Activated CD8-positive, alpha-beta T cell treated with anti-CD3 and anti-CD28 coated beads, Interleukin-2, amount 10 ng/mL, durations not matched to agents 7 days and 5 days (primary cell): ENCODE results near the gene PPM1L. TPM values are rescaled to one million over a fixed set of nuclear protein-coding genes. Genes with fewer than 3 reads are reported as not detected.

Experiments
- ATAC-seq: fragments of 150-1000 bp; cut with Tn5 transposase; one replicate; pipeline ENCODE4 v1.10.0; 2021; ENCODE audit warnings: moderate library complexity
- CTCF ChIA-PET: fragments of 350-600 bp; sonication (Branson Sonifier 250); formaldehyde crosslinking; loops from one replicate; lab custom pipeline; 2021; ENCODE audit warnings: antibody characterized with exemption; lab: Charles Lee
- POLR2A ChIA-PET: fragments of 350-600 bp; sonication (Branson Sonifier 250); formaldehyde crosslinking; loops from one replicate; lab custom pipeline; 2021; ENCODE audit warnings: antibody characterized with exemption; lab: Charles Lee
- DNase-seq: peaks from one replicate; pipeline ENCODE4 v3.0.0-alpha.2; 2020
- H3K27ac Mint-ChIP-seq: one replicate; pipeline ENCODE4 v1.8.0; 2021; ENCODE audit warnings: mild to moderate bottlenecking, mixed read lengths
- H3K27me3 Mint-ChIP-seq: one replicate; pipeline ENCODE4 v1.8.0; 2021; ENCODE audit warnings: low read depth, mixed read lengths
- H3K36me3 Mint-ChIP-seq: one replicate; pipeline ENCODE4 v1.8.0; 2021; ENCODE audit warnings: low read depth, mixed read lengths
- H3K4me1 Mint-ChIP-seq: one replicate; pipeline ENCODE4 v1.8.0; 2021; ENCODE audit warnings: low read depth, mixed read lengths
- H3K4me3 Mint-ChIP-seq: one replicate; pipeline ENCODE4 v1.8.0; 2021; ENCODE audit warnings: mild to moderate bottlenecking, mixed read lengths
- H3K9me3 Mint-ChIP-seq: one replicate; pipeline ENCODE4 v1.8.0; 2022; ENCODE audit warnings: mixed read lengths; ENCODE audit not compliant: insufficient read depth
- total RNA-seq, 2 experiments: library from RNA; stranded (reverse); gene quantifications; one replicate each; pipeline ENCODE4 v1.2.3, GENCODE V29; 2021

PPM1L gene
- total RNA-seq, 2 experiments from 2014 or later = 3.8 to 3.9 TPM

DNA sequence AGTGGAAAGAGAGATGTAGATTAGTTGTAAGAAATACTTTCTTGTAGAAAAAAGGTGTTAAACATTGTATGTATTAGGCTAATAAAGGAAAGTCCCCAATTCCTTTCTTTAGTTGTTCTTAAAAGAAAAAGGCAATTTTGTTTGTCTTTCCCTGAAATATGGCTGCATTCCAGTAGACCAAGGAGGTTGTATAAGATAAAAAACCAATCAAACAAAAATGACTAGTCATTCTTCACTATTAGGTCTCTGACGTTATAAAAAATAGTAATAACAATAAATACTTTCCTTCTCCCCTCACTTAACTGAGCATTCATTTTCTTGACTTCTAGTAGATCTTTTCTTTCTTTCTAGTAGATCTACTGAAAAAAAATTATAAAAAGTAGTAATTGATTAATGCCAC, 8.6 kb upstream of the PPM1L start:
- Mint-ChIP-seq H3K27me3 (peaks cover 32% of the 10 kb centered on the region), H3K36me3 (no peaks in the 10 kb centered on the region), H3K27ac (no peak overlapping the region), H3K9me3 (no peaks in the 10 kb centered on the region), H3K4me1 (no peaks in the 10 kb centered on the region), H3K4me3 (no peak overlapping the region)
- DNase-seq (no peak), ATAC-seq (no peak)
- ChIA-PET CTCF (no interaction called here), POLR2A (interaction anchor here (0.6 kb wide), 1 partner anchor 9 kb away, joined by 3 read pairs; no protein-coding TSS in a partner anchor)

DNA sequence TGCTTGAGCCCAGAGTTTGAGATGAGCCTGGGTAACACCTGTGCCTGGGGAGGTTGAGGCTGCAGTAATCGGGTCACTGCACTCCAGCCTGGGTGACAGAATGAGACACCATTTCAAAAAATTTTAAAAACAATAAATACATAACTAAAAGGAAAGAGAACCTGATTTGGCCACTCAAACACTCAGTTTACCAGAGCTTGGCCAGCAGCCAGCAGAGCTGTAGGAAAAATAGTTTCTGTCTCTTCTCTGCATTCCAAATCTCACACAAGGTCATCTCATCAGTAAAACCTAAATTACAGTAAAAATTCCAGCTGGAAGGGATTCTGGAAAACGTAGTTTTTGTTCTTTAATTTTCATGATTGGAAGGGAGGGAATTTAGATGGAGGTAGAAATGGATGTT, 7.8 kb upstream of the PPM1L start:
- Mint-ChIP-seq H3K27ac (no peak overlapping the region), H3K36me3 (no peaks in the 10 kb centered on the region), H3K9me3 (no peaks in the 10 kb centered on the region), H3K4me1 (no peaks in the 10 kb centered on the region), H3K27me3 (peaks cover 29% of the 10 kb centered on the region), H3K4me3 (no peak overlapping the region)
- POLR2A ChIA-PET = no interaction called here
- no peak for DNase-seq
- CTCF ChIA-PET = no interaction called here
- ATAC-seq = no peak

DNA sequence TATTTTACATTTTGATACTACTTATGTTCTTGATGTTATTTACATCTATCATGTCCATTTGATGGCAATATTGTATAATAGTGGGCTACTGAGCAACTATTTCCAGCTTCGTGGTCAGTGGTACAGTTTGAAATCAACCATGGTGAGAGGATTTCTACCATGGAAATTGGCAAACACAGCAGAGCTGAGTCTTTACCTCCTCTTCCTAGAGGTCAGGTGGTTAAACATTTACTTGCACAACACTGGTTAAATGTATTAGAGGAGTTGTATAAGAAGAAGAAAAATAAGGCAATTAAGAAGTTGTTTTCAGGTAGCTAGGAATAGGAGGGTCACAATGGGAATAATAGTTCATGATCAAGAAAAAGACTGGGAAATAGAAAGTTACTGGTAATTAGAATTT, 7.2 kb upstream of the PPM1L start:
- H3K4me3 Mint-ChIP-seq = no peak overlapping the region
- CTCF ChIA-PET = no interaction called here
- H3K9me3 Mint-ChIP-seq = no peaks in the 10 kb centered on the region

DNA sequence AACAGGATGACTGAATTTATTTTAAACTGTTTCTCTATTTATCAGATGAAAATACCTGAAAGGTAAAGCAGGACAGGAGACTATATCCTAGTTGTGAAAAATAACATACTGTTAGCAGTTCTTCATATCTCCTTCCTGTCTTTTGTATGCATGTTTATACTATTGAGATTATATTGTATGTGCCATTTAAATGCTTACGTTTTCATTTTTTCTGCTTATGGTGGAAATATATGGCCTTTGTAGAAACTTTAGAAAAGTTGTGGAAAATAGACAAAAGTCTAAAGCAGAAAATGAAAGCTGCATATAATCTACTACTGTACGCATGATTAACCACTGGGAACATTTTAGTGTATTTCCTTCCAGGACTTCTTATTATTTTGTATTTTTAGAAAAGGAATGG, 2.1 kb upstream of the PPM1L start:
- Mint-ChIP-seq H3K27me3 (peaks cover 26% of the 10 kb centered on the region), H3K4me3 (peak overlapping the region; percentile 96), H3K36me3 (no peaks in the 10 kb centered on the region), H3K4me1 (peaks cover 31% of the 10 kb centered on the region), H3K27ac (peak overlapping the region; percentile 83), H3K9me3 (no peaks in the 10 kb centered on the region)
- CTCF ChIA-PET = interaction anchor here (2.2 kb wide), 1 partner anchor 188 kb away, joined by 5 read pairs; no protein-coding TSS in a partner anchor
- no peak for DNase-seq
- POLR2A ChIA-PET = interaction anchor here (1.5 kb wide), 1 partner anchor 48 kb away, joined by 3 read pairs; no protein-coding TSS in a partner anchor
- no peak for ATAC-seq

More for the DNA sequence above, 7.2 kb upstream of the PPM1L start:
- DNase-seq (no peak), ATAC-seq (no peak)
- Mint-ChIP-seq H3K27ac (no peak overlapping the region), H3K27me3 (peaks cover 26% of the 10 kb centered on the region), H3K36me3 (no peaks in the 10 kb centered on the region), H3K4me1 (peaks cover 3% of the 10 kb centered on the region)
- POLR2A ChIA-PET = no interaction called here

DNA sequence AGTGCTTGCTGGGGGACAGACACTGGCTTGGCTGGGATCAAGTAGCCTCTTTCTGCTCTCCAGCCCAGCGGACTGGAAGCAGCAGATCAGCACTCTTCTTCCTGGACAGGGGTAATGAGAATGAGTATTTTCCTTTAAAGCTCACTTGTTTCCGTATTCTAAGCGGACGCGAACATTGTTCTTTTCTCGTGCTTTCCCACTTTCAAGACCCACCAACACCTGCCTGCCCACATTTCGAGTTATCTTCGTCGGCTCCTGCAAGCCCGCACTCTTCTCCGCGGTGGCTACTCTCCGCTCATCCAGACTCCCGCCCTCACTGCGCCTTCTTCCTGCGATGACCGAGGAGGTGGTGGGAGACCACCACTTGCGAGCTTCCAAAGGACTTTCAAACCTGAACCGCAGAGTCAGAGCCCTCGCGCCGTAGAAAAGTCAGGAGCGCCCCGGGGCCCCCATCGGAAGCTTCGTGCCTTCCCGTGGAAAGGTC, 1.6 kb upstream of the PPM1L start:
- ChIA-PET POLR2A (interaction anchor here (1.5 kb wide), 1 partner anchor 47 kb away, joined by 3 read pairs; no protein-coding TSS in a partner anchor), CTCF (interaction anchor here (0.9 to 2.2 kb wide), 2 partner anchors 187 to 466 kb away, joined by 4 to 5 read pairs; partner anchors contain the start of gene NMD3)
- Mint-ChIP-seq H3K27me3 (peaks cover 23% of the 10 kb centered on the region), H3K4me3 (peak overlapping the region; percentile 96), H3K9me3 (no peaks in the 10 kb centered on the region), H3K36me3 (no peaks in the 10 kb centered on the region), H3K4me1 (peaks cover 31% of the 10 kb centered on the region), H3K27ac (peak overlapping the region; percentile 83)
- DNase-seq (peak; percentile 32), ATAC-seq (no peak)

DNA sequence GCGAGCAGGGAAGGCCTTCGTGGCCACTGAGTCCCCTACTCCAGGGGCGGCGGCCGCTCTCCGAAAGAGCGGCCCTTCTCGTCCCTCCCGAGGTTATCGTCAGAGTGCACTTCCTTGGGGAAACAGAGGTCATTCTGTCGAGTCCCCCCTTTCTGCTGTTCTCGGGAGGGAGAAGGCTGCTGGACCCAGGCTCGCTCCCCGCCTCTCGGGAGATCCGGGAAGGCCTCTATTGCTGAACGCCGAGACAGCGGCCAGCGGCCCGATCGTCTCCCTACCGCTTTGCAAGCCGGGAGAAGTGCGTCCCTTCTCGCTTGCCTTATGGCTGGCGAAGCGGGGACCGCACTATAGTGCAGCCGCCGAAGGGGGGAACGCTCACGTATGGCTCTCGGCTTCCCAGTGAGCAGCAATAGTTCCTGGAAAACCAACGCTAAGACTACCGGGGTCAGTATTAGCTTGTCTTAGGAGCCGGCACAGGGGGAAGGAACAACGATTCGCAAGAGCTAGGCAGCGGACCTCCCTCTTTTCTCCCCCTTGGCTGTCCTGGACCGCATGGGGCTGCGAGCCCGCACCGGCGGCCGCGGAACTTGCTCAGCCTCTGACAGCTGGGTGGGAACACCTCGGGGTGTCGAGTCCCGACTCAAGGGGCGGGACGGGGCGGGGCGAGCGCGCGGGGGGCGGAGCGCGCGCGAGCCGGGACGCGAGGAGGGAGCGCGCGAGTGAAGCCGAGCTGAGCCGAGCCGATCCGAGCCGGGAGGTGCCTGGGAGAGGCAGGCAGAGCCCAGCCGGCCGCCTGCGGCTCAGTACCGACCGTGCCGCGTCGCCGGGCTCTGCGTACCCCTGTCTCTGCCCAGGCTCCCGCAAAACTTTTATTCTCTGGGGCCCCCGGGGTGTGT, 930 bp upstream of the PPM1L start:
- peak; percentile 94 for DNase-seq
- ATAC-seq = peak; percentile 89
- Mint-ChIP-seq H3K4me3 (peak overlapping the region; percentile 96), H3K36me3 (no peaks in the 10 kb centered on the region), H3K4me1 (peaks cover 31% of the 10 kb centered on the region), H3K9me3 (no peaks in the 10 kb centered on the region), H3K27ac (peak overlapping the region; percentile 95), H3K27me3 (peaks cover 23% of the 10 kb centered on the region)
- POLR2A ChIA-PET = interaction anchor here (0.8 to 1.5 kb wide), 2 partner anchors 14 to 47 kb away, joined by 3 read pairs; no protein-coding TSS in a partner anchor
- CTCF ChIA-PET = interaction anchor here (0.7 to 2.2 kb wide), 4 partner anchors 109 to 466 kb away, joined by 3 to 5 read pairs (median 4); partner anchors contain the start of gene NMD3

DNA sequence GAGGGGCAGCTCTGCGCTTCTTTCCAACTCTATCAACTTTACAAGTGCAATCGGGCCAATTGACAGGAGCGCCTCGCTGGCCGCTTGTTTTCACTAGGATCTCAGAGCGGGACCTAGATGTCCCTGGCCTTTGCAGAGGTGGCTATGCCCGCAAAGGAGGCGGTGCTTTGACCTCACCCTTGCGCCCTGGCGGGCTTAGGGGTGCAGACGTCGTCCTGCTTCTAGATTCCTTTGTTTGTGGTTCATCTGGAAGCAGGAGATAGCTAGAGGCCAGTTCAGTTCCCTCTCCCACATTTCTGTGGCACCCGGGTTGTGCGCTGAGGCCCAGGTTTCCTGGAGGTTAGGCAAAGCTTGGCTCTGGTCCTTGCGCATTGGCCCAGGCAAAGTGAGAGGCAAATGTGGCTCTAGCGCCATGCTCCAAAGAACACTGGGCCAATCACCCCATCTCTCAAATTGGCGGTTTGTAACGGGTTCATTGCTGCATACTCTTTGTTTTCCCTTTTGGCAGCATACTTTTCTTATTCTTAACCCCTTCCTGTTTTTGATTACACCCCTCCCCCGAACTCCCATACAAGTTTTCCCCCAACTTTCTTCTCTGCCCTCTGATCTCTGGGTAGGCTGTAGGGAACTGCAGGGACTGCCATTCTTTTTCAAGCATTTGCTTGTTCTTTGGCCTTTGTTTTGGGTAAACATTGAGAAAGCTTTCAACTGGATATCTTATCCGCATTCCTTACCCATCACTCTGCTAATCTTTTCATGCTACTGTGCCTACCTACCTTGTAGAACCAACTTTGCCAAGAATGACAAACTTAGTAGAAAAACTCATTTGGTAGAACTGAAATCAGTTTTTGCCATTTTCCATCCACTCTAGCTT, 1.4 kb downstream of the PPM1L start:
- H3K27me3 Mint-ChIP-seq = peaks cover 26% of the 10 kb centered on the region
- H3K9me3 Mint-ChIP-seq = no peaks in the 10 kb centered on the region
- no peaks in the 10 kb centered on the region for H3K36me3 Mint-ChIP-seq
- H3K4me3 Mint-ChIP-seq = peak overlapping the region; percentile 96
- ChIA-PET CTCF (interaction anchor here (0.8 to 1.7 kb wide), 2 partner anchors 184 kb away, joined by 4 to 7 read pairs; no protein-coding TSS in a partner anchor), POLR2A (no interaction called here)
- peaks cover 31% of the 10 kb centered on the region for H3K4me1 Mint-ChIP-seq
- DNase-seq (no peak), ATAC-seq (no peak)
- no peak overlapping the region for H3K27ac Mint-ChIP-seq

DNA sequence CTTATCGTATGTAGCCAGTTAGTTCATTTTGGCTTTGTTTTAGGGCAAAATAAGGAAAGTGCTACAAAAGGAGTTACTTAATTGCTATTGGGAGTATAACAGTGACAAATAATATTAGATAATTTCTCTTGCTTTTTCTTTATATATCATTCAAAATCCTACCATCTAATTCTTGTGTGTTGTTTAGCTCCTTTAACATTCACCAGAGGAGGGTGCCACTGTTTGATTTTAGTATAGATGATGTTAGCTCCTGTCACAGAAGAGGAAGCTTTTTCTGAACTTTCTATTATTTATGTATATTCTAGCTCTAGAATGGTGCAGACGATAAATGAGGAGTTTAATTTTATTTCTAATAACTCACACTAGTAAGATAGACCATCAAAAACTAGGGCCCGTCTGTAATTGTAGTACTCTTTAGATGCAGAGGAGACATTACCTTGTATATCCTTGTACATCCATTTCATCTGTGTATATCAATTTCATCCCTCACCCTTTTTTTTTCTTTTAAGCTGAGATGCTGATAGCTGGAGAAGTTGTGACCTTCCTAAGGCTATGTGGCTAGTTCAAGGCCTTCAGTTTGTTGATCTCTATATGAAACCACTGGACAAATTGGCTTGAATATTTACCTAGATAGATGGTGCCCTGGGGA, 3.0 kb downstream of the PPM1L start:
- H3K9me3 Mint-ChIP-seq = no peaks in the 10 kb centered on the region
- H3K4me1 Mint-ChIP-seq = peaks cover 25% of the 10 kb centered on the region
- no peak for ATAC-seq
- H3K27ac Mint-ChIP-seq = no peak overlapping the region
- no peak overlapping the region for H3K4me3 Mint-ChIP-seq
- peaks cover 27% of the 10 kb centered on the region for H3K27me3 Mint-ChIP-seq
- CTCF ChIA-PET = interaction anchor here (1.7 kb wide), 1 partner anchor 183 kb away, joined by 7 read pairs; no protein-coding TSS in a partner anchor
- no peaks in the 10 kb centered on the region for H3K36me3 Mint-ChIP-seq
- DNase-seq = no peak
- POLR2A ChIA-PET = no interaction called here

DNA sequence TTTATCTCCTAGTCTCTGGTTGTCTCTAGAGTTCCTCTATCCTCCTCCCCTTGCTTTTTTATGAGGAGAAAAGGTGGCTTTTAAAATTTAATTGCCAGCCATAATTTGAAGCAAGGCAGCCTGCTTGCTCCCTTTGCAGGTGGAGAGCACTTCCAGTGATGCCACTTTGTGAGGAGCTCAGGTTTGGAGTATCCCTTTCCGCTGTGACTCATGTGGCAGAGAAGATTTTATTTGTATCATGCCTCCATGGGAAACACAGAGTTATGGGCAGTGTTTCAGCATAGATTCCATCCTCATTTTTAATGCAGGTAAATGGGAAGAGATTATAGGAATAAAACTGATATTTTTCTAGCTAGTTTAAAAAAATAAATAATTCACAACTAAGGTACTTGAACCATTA, 7.0 kb downstream of the PPM1L start:
- CTCF ChIA-PET = no interaction called here
- Mint-ChIP-seq H3K4me3 (no peak overlapping the region), H3K4me1 (peaks cover 2% of the 10 kb centered on the region), H3K27me3 (peaks cover 11% of the 10 kb centered on the region), H3K9me3 (no peaks in the 10 kb centered on the region), H3K36me3 (no peaks in the 10 kb centered on the region), H3K27ac (no peak overlapping the region)
- no peak for DNase-seq
- POLR2A ChIA-PET = no interaction called here
- no peak for ATAC-seq

DNA sequence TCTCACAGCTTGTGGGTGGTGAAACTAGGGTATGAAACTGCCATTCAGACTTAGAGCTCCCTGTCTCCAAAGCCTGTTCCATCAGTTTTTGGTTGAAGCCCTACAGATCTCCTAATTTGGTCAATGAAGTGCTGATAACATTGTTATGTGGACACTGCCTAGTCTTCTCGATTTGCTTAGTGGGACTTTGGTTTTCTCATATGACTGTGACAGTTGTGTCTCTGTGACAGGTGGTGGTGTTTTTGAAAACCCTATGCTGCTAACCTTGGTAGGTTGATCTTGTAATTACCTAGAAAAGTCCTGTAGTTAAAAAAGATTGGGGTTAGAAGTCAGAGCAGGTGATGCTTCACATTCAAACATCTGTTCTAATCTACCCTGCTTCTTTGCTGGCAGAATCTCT, 9.2 kb downstream of the PPM1L start:
- Mint-ChIP-seq H3K27ac (no peak overlapping the region), H3K27me3 (peaks cover 14% of the 10 kb centered on the region), H3K36me3 (no peaks in the 10 kb centered on the region), H3K4me1 (no peaks in the 10 kb centered on the region), H3K9me3 (no peaks in the 10 kb centered on the region), H3K4me3 (no peak overlapping the region)
- no peak for DNase-seq
- CTCF ChIA-PET = no interaction called here
- POLR2A ChIA-PET = interaction anchor here (0.5 kb wide), 1 partner anchor 125 kb away, joined by 3 read pairs; no protein-coding TSS in a partner anchor
- ATAC-seq = no peak

DNA sequence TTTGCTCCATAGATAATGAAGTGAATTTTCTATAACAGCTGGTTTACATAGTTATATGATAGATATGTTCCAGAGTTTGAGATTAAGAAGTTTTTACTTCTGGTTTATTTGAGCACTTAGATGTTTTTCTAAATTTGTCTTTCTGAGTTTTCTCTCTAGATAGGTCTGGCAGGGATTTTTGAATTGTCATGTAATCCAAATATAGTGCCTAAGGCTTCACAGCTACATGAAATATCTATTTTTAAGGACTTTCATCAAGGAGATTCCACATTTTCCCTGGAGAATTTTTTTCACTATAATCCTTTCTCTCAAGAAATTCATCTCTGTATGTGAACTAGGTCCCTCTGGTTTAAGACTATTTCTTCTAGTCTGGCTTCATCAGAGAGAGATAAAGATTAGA, 12.0 kb downstream of the PPM1L start:
- no peak overlapping the region for H3K4me3 Mint-ChIP-seq
- ChIA-PET CTCF (no interaction called here), POLR2A (no interaction called here)
- no peaks in the 10 kb centered on the region for H3K36me3 Mint-ChIP-seq
- no peak for ATAC-seq
- no peaks in the 10 kb centered on the region for H3K9me3 Mint-ChIP-seq
- DNase-seq = no peak
- H3K4me1 Mint-ChIP-seq = no peaks in the 10 kb centered on the region
- H3K27me3 Mint-ChIP-seq = peaks cover 8% of the 10 kb centered on the region
- no peak overlapping the region for H3K27ac Mint-ChIP-seq
